H1 (cell line): ENCODE results near the gene SF3A2. TPM values are rescaled to one million over a fixed set of nuclear protein-coding genes. Genes with fewer than 3 reads are reported as not detected.
A peak's percentile ranks its signal among the peaks of the same experiment; 100 is the strongest.
"Not testable (repeated sequence)": the region's sequence is repeated elsewhere in the genome, so short reads cannot be mapped to it uniquely, and the experiment has no call there.

Experiments
- CTCF ChIA-PET: fragments of 300-600 bp; sonication (Branson Sonifier 250); formaldehyde crosslinking; loops from one replicate; lab custom pipeline; 2021; ENCODE audit not compliant: partially characterized antibody; lab: Charles Lee
- POLR2A ChIA-PET: fragments of 300-600 bp; sonication (Branson Sonifier 250); formaldehyde crosslinking; loops from one replicate; lab custom pipeline; 2021; ENCODE audit warnings: inconsistent platforms; ENCODE audit not compliant: partially characterized antibody; lab: Charles Lee
- DNase-seq, 2 experiments: peaks; one replicate each; pipeline versions ENCODE4 v3.0.0 to v3.0.0-alpha.2; 2010 to 2022; ENCODE audit warnings: low spot score in 2 of 2, low read depth in 1 of 2, mixed read lengths in 1 of 2
- FAIRE-seq: peaks from 2 replicates; lab custom pipeline; 2011; peaks lifted over from hg19 to GRCh38; lab: Jason Lieb, UNC
- H2AFZ ChIP-seq: 2 replicates; pipeline ENCODE4 v1.8.1; 2012; ENCODE audit warnings: low read length, inconsistent platforms
- H2AK5ac ChIP-seq: 2 replicates; pipeline ENCODE4 v1.6.1; 2013; ENCODE audit warnings: low read depth, low read length
- H2BK120ac ChIP-seq: replicated peaks from 2 replicates; pipeline ENCODE3; 2013; ENCODE audit warnings: low read depth, low read length, inconsistent platforms
- H2BK12ac ChIP-seq: 2 replicates; pipeline ENCODE4 v1.6.1; 2013; ENCODE audit warnings: low read depth, low read length
- H2BK15ac ChIP-seq: 2 replicates; pipeline ENCODE4 v1.6.1; 2013; ENCODE audit warnings: low read length
- H2BK20ac ChIP-seq: 2 replicates; pipeline ENCODE4 v1.6.1; 2013; ENCODE audit warnings: low read length
- H2BK5ac ChIP-seq: 2 replicates; pipeline ENCODE4 v1.6.1; 2013; ENCODE audit warnings: low read depth, low read length
- H3K14ac ChIP-seq: 2 replicates; pipeline ENCODE4 v1.6.1; 2013; ENCODE audit warnings: inconsistent platforms; ENCODE audit not compliant: insufficient read length
- H3K18ac ChIP-seq: 2 replicates; pipeline ENCODE4 v1.6.1; 2013; ENCODE audit warnings: low read length; ENCODE audit errors: extremely low read depth
- H3K23ac ChIP-seq: 2 replicates; pipeline ENCODE4 v1.6.1; 2013; ENCODE audit warnings: inconsistent platforms; ENCODE audit not compliant: insufficient read length
- H3K23me2 ChIP-seq: 2 replicates; pipeline ENCODE4 v1.6.1; 2013; ENCODE audit warnings: low read depth, low read length
- H3K27ac ChIP-seq: 2 replicates; pipeline ENCODE4 v1.6.1; 2011; ENCODE audit warnings: low read depth, low read length, inconsistent platforms
- H3K27me3 ChIP-seq, 4 experiments: replicated peaks in 1 of 4; 1 replicate in 1 of 4; 2 replicates in 3 of 4; pipeline versions ENCODE4 v1.6.1 to v1.8.1; 2011 to 2013; ENCODE audit warnings: low read length in 3 of 4, mild to moderate bottlenecking in 3 of 4, inconsistent platforms in 2 of 4, mixed read lengths in 2 of 4, moderate library complexity in 1 of 4; ENCODE audit not compliant: control insufficient read depth in 3 of 4, insufficient read depth in 3 of 4; ENCODE audit errors: extremely low read depth in 1 of 4
- H3K36me3 ChIP-seq, 4 experiments: 2 replicates each; pipeline versions ENCODE4 v1.6.1 to v1.8.1; 2011 to 2013; ENCODE audit warnings: mild to moderate bottlenecking in 4 of 4, low read length in 3 of 4, moderate library complexity in 2 of 4, control low read depth in 1 of 4, inconsistent platforms in 1 of 4; ENCODE audit not compliant: insufficient read depth in 4 of 4, control insufficient read depth in 2 of 4
- H3K4ac ChIP-seq: replicated peaks from 2 replicates; pipeline ENCODE3; 2013; ENCODE audit warnings: low read length, low read depth, mixed read lengths, inconsistent platforms; ENCODE audit not compliant: insufficient read length
- H3K4me1 ChIP-seq, 4 experiments: replicated peaks in 1 of 4; 1 replicate in 1 of 4; 2 replicates in 3 of 4; pipeline versions ENCODE4 v1.6.1 to v1.8.1; 2011 to 2013; ENCODE audit warnings: low read length in 3 of 4, inconsistent platforms in 2 of 4, mixed read lengths in 1 of 4; ENCODE audit not compliant: insufficient read depth in 4 of 4, control insufficient read depth in 3 of 4
- H3K4me2 ChIP-seq, 2 experiments: 2 replicates each; pipeline versions ENCODE4 v1.6.1 to v1.8.1; 2011 to 2013; ENCODE audit warnings: low read depth in 2 of 2, low read length in 2 of 2, control low read depth in 1 of 2, inconsistent platforms in 1 of 2, mild to moderate bottlenecking in 1 of 2; ENCODE audit not compliant: insufficient read depth in 1 of 2
- H3K4me3 ChIP-seq, 4 experiments: fragments of 200-600, 300-600 bp in 1 of 4; sonication (generic), shearing (Covaris generic), sonication (Bioruptor Twin) in 1 of 4; 2 replicates each; pipeline versions ENCODE4 v1.5.1 to v1.8.1; 2011 to 2016; ENCODE audit warnings: low read length in 4 of 4, low read depth in 3 of 4, control low read depth in 2 of 4, inconsistent platforms in 2 of 4, mild to moderate bottlenecking in 2 of 4, mixed read lengths in 1 of 4, moderate library complexity in 1 of 4; ENCODE audit not compliant: insufficient read depth in 2 of 4; ENCODE audit errors: extremely low read depth in 1 of 4
- H3K56ac ChIP-seq: replicated peaks from 2 replicates; pipeline ENCODE3; 2013; ENCODE audit warnings: low read depth, mild to moderate bottlenecking, mixed read lengths, low read length, inconsistent platforms; ENCODE audit not compliant: insufficient read length
- H3K79me1 ChIP-seq: 2 replicates; pipeline ENCODE4 v1.6.1; 2013; ENCODE audit warnings: low read depth, low read length, control low read depth
- H3K79me2 ChIP-seq, 2 experiments: 2 replicates each; pipeline versions ENCODE4 v1.6.1 to v1.8.1; 2012 to 2013; ENCODE audit warnings: low read length in 2 of 2, mild to moderate bottlenecking in 2 of 2, inconsistent platforms in 1 of 2; ENCODE audit not compliant: insufficient read depth in 2 of 2, control insufficient read depth in 1 of 2
- H3K9ac ChIP-seq, 4 experiments: replicated peaks in 1 of 4; 1 replicate in 1 of 4; 2 replicates in 3 of 4; pipeline versions ENCODE4 v1.6.1 to v1.8.1; 2011 to 2013; ENCODE audit warnings: low read depth in 3 of 4, low read length in 3 of 4, control low read depth in 2 of 4, mild to moderate bottlenecking in 2 of 4, moderate library complexity in 2 of 4, inconsistent platforms in 1 of 4; ENCODE audit errors: extremely low read depth in 1 of 4
- H3K9me3 ChIP-seq, 2 experiments: 2 replicates each; pipeline versions ENCODE4 v1.6.1 to v1.8.1; 2012 to 2013; ENCODE audit warnings: mild to moderate bottlenecking in 2 of 2, moderate library complexity in 2 of 2, control low read depth in 1 of 2, inconsistent platforms in 1 of 2, low read depth in 1 of 2, low read length in 1 of 2, mixed read lengths in 1 of 2; ENCODE audit not compliant: insufficient read depth in 2 of 2
- H4K20me1 ChIP-seq, 2 experiments: replicated peaks in 1 of 2; 2 replicates each; pipeline versions ENCODE3 to v1.8.1; 2011 to 2013; ENCODE audit warnings: inconsistent platforms in 2 of 2, low read length in 2 of 2, mild to moderate bottlenecking in 1 of 2; ENCODE audit not compliant: insufficient read depth in 2 of 2, control insufficient read depth in 1 of 2
- H4K5ac ChIP-seq: 2 replicates; pipeline ENCODE4 v1.6.1; 2013; ENCODE audit warnings: low read length, low read depth, mixed read lengths, inconsistent platforms; ENCODE audit not compliant: insufficient read length
- H4K8ac ChIP-seq: 2 replicates; pipeline ENCODE4 v1.8.0; 2013; ENCODE audit warnings: mild to moderate bottlenecking, moderate library complexity, low read length, inconsistent platforms; ENCODE audit not compliant: insufficient read depth; ENCODE audit errors: extremely low read depth
- H4K91ac ChIP-seq: replicated peaks from 2 replicates; pipeline ENCODE3; 2013; ENCODE audit warnings: low read length, mixed read lengths, inconsistent platforms; ENCODE audit not compliant: insufficient read length
- WGBS, 2 experiments: shearing (Covaris generic) in 1 of 2; methylation state at CpG; one replicate each; pipeline versions ENCODE4 v1.1.6 to v1.1.7; 2013 to 2015; ENCODE audit warnings: low lambda C conversion rate in 2 of 2, mixed read lengths in 2 of 2, inconsistent platforms in 1 of 2, low coverage in 1 of 2, missing lambda C conversion rate in 1 of 2; ENCODE audit not compliant: insufficient replicate concordance in 2 of 2, insufficient coverage in 1 of 2, insufficient read length in 1 of 2; ENCODE audit errors: extremely low coverage in 1 of 2, missing lambda C conversion rate in 1 of 2; 5-methylcytosine and 5-hydroxymethylcytosine counted together
- polyA plus RNA-seq, 7 experiments: library from polyadenylated mRNA; depleted of rRNA in 3 of 7; stranded (reverse) in 5 of 7; unstranded in 2 of 7; fragments of >200 nt in 5 of 7; fragments of 200-250 nt in 2 of 7; gene quantifications; 1 replicate in 5 of 7; 2 replicates in 1 of 7; 4 replicates in 1 of 7; pipeline versions ENCODE4 v1.2.1 to v1.2.3, GENCODE V29; 2011 to 2013; ENCODE audit warnings: missing spikeins in 2 of 7, mixed read lengths in 2 of 7
- total RNA-seq: library from RNA; stranded (reverse); fragmentation: NEBNext Ultra II Directional; extraction: Animal tissue kit (Norgen Biotek cat#: 25700); gene quantifications from 2 replicates; pipeline ENCODE4 v1.2.1, GENCODE V29; 2021

The SF3A2 gene
- total and polyA plus RNA-seq, 2 of the 8 experiments (the other 6 are each of a cell fraction or from before 2014, with no cell fraction given), result 15.3 to 146 TPM

GRCh38 chr19:2281265-2282061 lies 44.8 kb downstream of the SF3A2 start:
- Histone ChIP-seq H3K4me2 (peak overlapping the region; percentile 79 to 83), H3K27me3 (peaks cover 0 to 17% (median 14%) of the 10 kb centered on the region in 4 experiments; a peak in 6 of 7 replicates), H4K8ac (0 out of 2 replicates have a peak overlapping the region, but pooled peaks have one; percentile 31), H3K4me3 (peak overlapping the region; percentile 28 to 64 (median 44); a peak in 7 of 8 replicates)
- not testable (repeated sequence) for H3K36me3 ChIP-seq, H3K18ac ChIP-seq, H4K91ac ChIP-seq, H3K9me3 ChIP-seq, H3K23ac ChIP-seq, H2AK5ac ChIP-seq, H4K20me1 ChIP-seq, H3K79me1 ChIP-seq, H2BK120ac ChIP-seq, H4K5ac ChIP-seq, H3K9ac ChIP-seq, H2AFZ ChIP-seq, H2BK5ac ChIP-seq, H3K56ac ChIP-seq, H3K79me2 ChIP-seq, H2BK20ac ChIP-seq, H3K4ac ChIP-seq, H3K14ac ChIP-seq, H3K27ac ChIP-seq, H3K4me1 ChIP-seq, FAIRE-seq, DNase-seq, H2BK12ac ChIP-seq, H3K23me2 ChIP-seq, H2BK15ac ChIP-seq
- WGBS, 2 experiments, result 53% methylated on average over 10 of the region's 16 CpGs; no CpG with 5 or more reads in 1 of the 2 experiments
- ChIA-PET CTCF (interaction anchor here (0.9 to 1.6 kb wide), 2 partner anchors 34 to 37 kb away, joined by 3 to 10 read pairs; no protein-coding TSS in a partner anchor), POLR2A (interaction anchor here (1.3 to 2.1 kb wide), 4 partner anchors 12 to 36 kb away, joined by 3 to 9 read pairs (median 4); no protein-coding TSS in a partner anchor)
